Neural cell (in vitro differentiated cells): Measurements from ENCODE around the gene SLC25A21. TPM values are rescaled to one million over a fixed set of nuclear protein-coding genes. Genes with fewer than 3 reads are reported as not detected.

Experiments used
- H2AFZ ChIP-seq: fragments of 200-600, 300-800 bp; sonication (generic), shearing (Covaris generic); 2 replicates; pipeline ENCODE4 v1.6.0; 2014; ENCODE audit warnings: low read depth, mild to moderate bottlenecking, antibody characterized with exemption, low read length, moderate library complexity
- H3F3A ChIP-seq: fragments of 200-600 bp; shearing (Covaris generic); 2 replicates; pipeline ENCODE4 v1.6.1; 2016; ENCODE audit warnings: mild to moderate bottlenecking, moderate library complexity, mixed read lengths, antibody characterized with exemption, low read length; ENCODE audit not compliant: insufficient read depth, poor library complexity, severe bottlenecking
- H3K27ac ChIP-seq: fragments of 200-600, 300-800 bp; sonication (generic), shearing (Covaris generic); 2 replicates; pipeline ENCODE4 v1.5.1; 2014; ENCODE audit warnings: mild to moderate bottlenecking, low read length, moderate library complexity
- H3K27me3 ChIP-seq: fragments of 300-800, 200-600 bp; sonication (generic), shearing (Covaris generic); 2 replicates; pipeline ENCODE4 v1.6.0; 2014; ENCODE audit warnings: mild to moderate bottlenecking, low read depth, low read length, moderate library complexity; ENCODE audit not compliant: insufficient read depth
- H3K36me3 ChIP-seq: fragments of 300-800, 200-600 bp; sonication (generic), shearing (Covaris generic); 2 replicates; pipeline ENCODE4 v1.5.1; 2014; ENCODE audit warnings: mild to moderate bottlenecking, antibody characterized with exemption, low read length, moderate library complexity; ENCODE audit not compliant: insufficient read depth
- H3K4me2 ChIP-seq: fragments of 300-800, 200-600 bp; sonication (generic), shearing (Covaris generic); 2 replicates; pipeline ENCODE4 v1.6.0; 2014; ENCODE audit warnings: mild to moderate bottlenecking, low read length
- H3K4me3 ChIP-seq: fragments of 300-800, 200-600 bp; sonication (generic), shearing (Covaris generic); 2 replicates; pipeline ENCODE4 v1.5.1; 2014; ENCODE audit warnings: mild to moderate bottlenecking, low read length, moderate library complexity
- H3K79me2 ChIP-seq: fragments of 200-600 bp; shearing (Covaris generic); replicated peaks from 2 replicates; pipeline ENCODE4 v1.6.0; 2014; ENCODE audit warnings: mild to moderate bottlenecking, low read length, moderate library complexity; ENCODE audit not compliant: insufficient read depth
- H3K9ac ChIP-seq: fragments of 300-800, 200-600 bp; sonication (generic), shearing (Covaris generic); 2 replicates; pipeline ENCODE4 v1.6.1; 2016; ENCODE audit warnings: mild to moderate bottlenecking, low read length, mixed read lengths
- H3K9me2 ChIP-seq: fragments of 200-600 bp; shearing (Covaris generic); 2 replicates; pipeline ENCODE4 v1.6.1; 2016; ENCODE audit warnings: mild to moderate bottlenecking, low read length, mixed read lengths; ENCODE audit not compliant: insufficient read depth
- H3K9me3 ChIP-seq: fragments of 200-600, 300-800 bp; sonication (generic), shearing (Covaris generic); 2 replicates; pipeline ENCODE4 v1.6.1; 2016; ENCODE audit warnings: mild to moderate bottlenecking, mixed run types, low read length, moderate library complexity, mixed read lengths
- H4K20me1 ChIP-seq: fragments of 200-600 bp; shearing (Covaris generic); 2 replicates; pipeline ENCODE4 v1.6.1; 2016; ENCODE audit warnings: mild to moderate bottlenecking, mixed run types; ENCODE audit not compliant: insufficient read depth
- EP300 ChIP-seq: fragments of 450-650 bp; conservative IDR thresholded peaks from 2 replicates; pipeline ENCODE4 v1.6.1; 2014; ENCODE audit warnings: antibody characterized with exemption, mild to moderate bottlenecking, moderate library complexity; ENCODE audit not compliant: poor library complexity, severe bottlenecking
- EZH2 ChIP-seq: fragments of 200-600, 300-800 bp; shearing (Covaris generic), sonication (generic); IDR thresholded peaks from 2 replicates; pipeline ENCODE4 v1.6.1; 2014; ENCODE audit warnings: antibody characterized with exemption, low read length, borderline replicate concordance, mild to moderate bottlenecking; ENCODE audit not compliant: insufficient read depth, poor library complexity, severe bottlenecking
- MXI1 ChIP-seq: fragments of 450-650 bp; conservative IDR thresholded peaks from 2 replicates; pipeline ENCODE4 v1.6.1; 2014; ENCODE audit warnings: antibody characterized with exemption, mild to moderate bottlenecking; ENCODE audit not compliant: poor library complexity, severe bottlenecking
- POLR2AphosphoS5 ChIP-seq: IDR thresholded peaks from 2 replicates; pipeline ENCODE4 v1.6.1; 2012
- RAD21 ChIP-seq: fragments of 450-650 bp; conservative IDR thresholded peaks from 2 replicates; pipeline ENCODE4 v1.6.1; 2014; ENCODE audit warnings: antibody characterized with exemption, mild to moderate bottlenecking, moderate library complexity
- REST ChIP-seq: IDR thresholded peaks from 2 replicates; pipeline ENCODE4 v1.6.1; 2012; ENCODE audit warnings: borderline replicate concordance
- SMC3 ChIP-seq: fragments of 450-650 bp; conservative IDR thresholded peaks from 2 replicates; pipeline ENCODE4 v1.6.1; 2014; ENCODE audit warnings: antibody characterized with exemption, mild to moderate bottlenecking, moderate library complexity; ENCODE audit not compliant: poor library complexity
- TAF1 ChIP-seq: IDR thresholded peaks from 2 replicates; pipeline ENCODE4 v1.6.1; 2012; ENCODE audit warnings: low read depth
- polyA plus RNA-seq: library from polyadenylated mRNA; depleted of rRNA; stranded (reverse); fragments of >200 nt; gene quantifications from 2 replicates; pipeline ENCODE4 v1.2.3, GENCODE V29; 2014
- TF ChIP-seq, protein P1 (sequence below): fragments of 450-650 bp; IDR thresholded peaks from 2 replicates; pipeline ENCODE4 v1.5.1; 2014; ENCODE audit warnings: antibody characterized with exemption, mild to moderate bottlenecking, moderate library complexity; ENCODE audit not compliant: poor library complexity, severe bottlenecking

The SLC25A21 gene
- polyA plus RNA-seq, 1 donor from 2014 or later = 0.35 TPM

DNA sequence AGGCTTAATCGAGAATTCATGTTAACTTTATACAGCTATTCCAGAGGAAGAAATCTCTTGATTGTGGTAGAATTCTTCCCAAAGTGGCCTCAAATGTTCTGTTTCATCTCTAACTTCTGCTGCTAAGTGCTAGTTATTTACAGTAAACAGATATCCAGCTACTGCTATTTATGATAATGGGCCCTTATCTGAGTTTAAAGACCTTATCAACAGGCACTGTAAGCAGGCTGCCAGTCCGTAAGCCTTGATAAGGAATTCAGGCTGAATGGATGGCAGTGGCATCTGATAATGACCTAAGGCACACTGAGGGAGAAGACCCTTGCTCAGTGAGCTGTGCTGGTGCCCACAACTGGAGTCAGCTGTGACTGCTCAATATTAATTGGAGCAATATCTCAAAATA is 451.7 kb downstream of the SLC25A21 start:
- H3K79me2 ChIP-seq = no peaks in the 10 kb centered on the region
- no peaks in the 10 kb centered on the region for H3F3A ChIP-seq
- no peaks in the 10 kb centered on the region for H3K9me2 ChIP-seq
- no peak overlapping the region for H2AFZ ChIP-seq
- H3K27ac ChIP-seq = no peak overlapping the region
- no peaks in the 10 kb centered on the region for H4K20me1 ChIP-seq
- H3K36me3 ChIP-seq = no peaks in the 10 kb centered on the region
- no peak overlapping the region for H3K9ac ChIP-seq
- no peaks in the 10 kb centered on the region for H3K9me3 ChIP-seq
- H3K4me2 ChIP-seq = no peak overlapping the region
- H3K27me3 ChIP-seq = no peaks in the 10 kb centered on the region
- no peak overlapping the region for H3K4me3 ChIP-seq
- TF ChIP-seq, protein P1, sequence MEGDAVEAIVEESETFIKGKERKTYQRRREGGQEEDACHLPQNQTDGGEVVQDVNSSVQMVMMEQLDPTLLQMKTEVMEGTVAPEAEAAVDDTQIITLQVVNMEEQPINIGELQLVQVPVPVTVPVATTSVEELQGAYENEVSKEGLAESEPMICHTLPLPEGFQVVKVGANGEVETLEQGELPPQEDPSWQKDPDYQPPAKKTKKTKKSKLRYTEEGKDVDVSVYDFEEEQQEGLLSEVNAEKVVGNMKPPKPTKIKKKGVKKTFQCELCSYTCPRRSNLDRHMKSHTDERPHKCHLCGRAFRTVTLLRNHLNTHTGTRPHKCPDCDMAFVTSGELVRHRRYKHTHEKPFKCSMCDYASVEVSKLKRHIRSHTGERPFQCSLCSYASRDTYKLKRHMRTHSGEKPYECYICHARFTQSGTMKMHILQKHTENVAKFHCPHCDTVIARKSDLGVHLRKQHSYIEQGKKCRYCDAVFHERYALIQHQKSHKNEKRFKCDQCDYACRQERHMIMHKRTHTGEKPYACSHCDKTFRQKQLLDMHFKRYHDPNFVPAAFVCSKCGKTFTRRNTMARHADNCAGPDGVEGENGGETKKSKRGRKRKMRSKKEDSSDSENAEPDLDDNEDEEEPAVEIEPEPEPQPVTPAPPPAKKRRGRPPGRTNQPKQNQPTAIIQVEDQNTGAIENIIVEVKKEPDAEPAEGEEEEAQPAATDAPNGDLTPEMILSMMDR = no peak
- TF ChIP-seq EZH2 (no peak), POLR2AphosphoS5 (no peak), EP300 (no peak), SMC3 (no peak)

- Histone ChIP-seq H3K4me3 (no peak overlapping the region), H3K27me3 (no peaks in the 10 kb centered on the region), H4K20me1 (no peaks in the 10 kb centered on the region), H3K9me3 (no peaks in the 10 kb centered on the region), H3K27ac (no peak overlapping the region), H3K9me2 (no peaks in the 10 kb centered on the region), H3K36me3 (no peaks in the 10 kb centered on the region), H3K4me2 (no peak overlapping the region), H3K79me2 (no peaks in the 10 kb centered on the region), H3F3A (no peaks in the 10 kb centered on the region), H2AFZ (no peak overlapping the region), H3K9ac (no peak overlapping the region)
- TF ChIP-seq, protein P1 = no peak
- TF ChIP-seq TAF1 (no peak), REST (no peak), MXI1 (no peak), EZH2 (no peak), EP300 (no peak), SMC3 (no peak), RAD21 (no peak), POLR2AphosphoS5 (no peak)
Observed at GRCh38 chr14:36719823-36720222, 452.6 kb downstream of the SLC25A21 start.
